NCI-H146 treated with DMSO at 0.1 percent for 48 hours (cell line): ENCODE measurements around the gene PDHA1.

Source experiments
- DNase-seq: peaks from one replicate; lab custom pipeline; 2025; ENCODE audit not compliant: unreplicated experiment; lab: John Stamatoyannopoulos, UW

Gene PDHA1

GRCh38 chrX:19375546-19375945 is 31.8 kb downstream of the PDHA1 start:
- no peak for DNase-seq

- no peak for DNase-seq
Observed at GRCh38 chrX:19377799-19378198, 34.1 kb downstream of the PDHA1 start.

- DNase-seq = no peak
Observed at GRCh38 chrX:19381326-19381725, 37.6 kb downstream of the PDHA1 start.

GRCh38 chrX:19382555-19383145 is 38.9 kb downstream of the PDHA1 start:
- peak; percentile 26 for DNase-seq

- no peak for DNase-seq
Observed at GRCh38 chrX:19386679-19387078, 43.0 kb downstream of the PDHA1 start.

GRCh38 chrX:19388064-19388679 is 44.4 kb downstream of the PDHA1 start:
- no peak for DNase-seq

- DNase-seq = no peak
Observed at GRCh38 chrX:19388741-19389140, 45.0 kb downstream of the PDHA1 start.

- DNase-seq = no peak
Observed at GRCh38 chrX:19389227-19389845, 45.6 kb downstream of the PDHA1 start.

- no peak for DNase-seq
Observed at GRCh38 chrX:19392078-19392477, 48.4 kb downstream of the PDHA1 start.

- no peak for DNase-seq
Observed at GRCh38 chrX:19392703-19393102, 49.0 kb downstream of the PDHA1 start.

GRCh38 chrX:19403696-19404095 is 60.0 kb downstream of the PDHA1 start:
- DNase-seq = no peak

- no peak for DNase-seq
Observed at GRCh38 chrX:19410259-19410658, 66.5 kb downstream of the PDHA1 start.
